IPS-18c (cell line): Measurements from ENCODE around the gene ENTREP3.
"Not testable (repeated sequence)": the region's sequence is repeated elsewhere in the genome, so short reads cannot be mapped to it uniquely, and the experiment has no call there.

ENCODE experiments used
- H3K4me3 ChIP-seq: 2 replicates; pipeline ENCODE4 v1.7.0; 2013; ENCODE audit warnings: low read depth, mild to moderate bottlenecking, low read length, moderate library complexity; ENCODE audit not compliant: insufficient read depth
- H3K9me3 ChIP-seq: one replicate; pipeline ENCODE4 v1.6.1; 2013; ENCODE audit warnings: mild to moderate bottlenecking, low read length, moderate library complexity; ENCODE audit not compliant: control insufficient read depth, insufficient read depth

The ENTREP3 gene

GRCh38 chr1:155241069-155241679, 14.1 kb downstream of the ENTREP3 start:
- no peak overlapping the region; the same call in 1 of the 2 replicates for H3K4me3 ChIP-seq
- H3K9me3 ChIP-seq = no peaks in the 10 kb centered on the region

GRCh38 chr1:155236451-155236850, 18.8 kb downstream of the ENTREP3 start:
- Histone ChIP-seq H3K9me3 (no peaks in the 10 kb centered on the region), H3K4me3 (no peak overlapping the region)

GRCh38 chr1:155235375-155235774, 19.9 kb downstream of the ENTREP3 start:
- not testable (repeated sequence) for H3K9me3 ChIP-seq, H3K4me3 ChIP-seq

GRCh38 chr1:155233502-155233901, 21.8 kb downstream of the ENTREP3 start:
- not testable (repeated sequence) for H3K9me3 ChIP-seq, H3K4me3 ChIP-seq

GRCh38 chr1:155232001-155232978, 23.0 kb downstream of the ENTREP3 start:
- H3K4me3 ChIP-seq, H3K9me3 ChIP-seq: not testable (repeated sequence)

GRCh38 chr1:155231302-155231701, 24.0 kb downstream of the ENTREP3 start:
- H3K9me3 ChIP-seq, H3K4me3 ChIP-seq: not testable (repeated sequence)

- peak overlapping the region; percentile 64 for H3K4me3 ChIP-seq
Observed at GRCh38 chr1:155228096-155228427, 27.2 kb downstream of the ENTREP3 start.

GRCh38 chr1:155227261-155228095, 27.8 kb downstream of the ENTREP3 start:
- peak overlapping the region; percentile 75 for H3K4me3 ChIP-seq
- no peaks in the 10 kb centered on the region for H3K9me3 ChIP-seq

More at GRCh38 chr1:155228096-155228427, 27.2 kb downstream of the ENTREP3 start:
- no peaks in the 10 kb centered on the region for H3K9me3 ChIP-seq

- Histone ChIP-seq H3K9me3 (no peaks in the 10 kb centered on the region), H3K4me3 (peak overlapping the region; percentile 75)
Observed at GRCh38 chr1:155226910-155227260, 28.4 kb downstream of the ENTREP3 start.

- H3K4me3 ChIP-seq = peak overlapping the region; percentile 75
- no peaks in the 10 kb centered on the region for H3K9me3 ChIP-seq
Observed at GRCh38 chr1:155226188-155226909, 28.9 kb downstream of the ENTREP3 start.

GRCh38 chr1:155225404-155225759, 29.9 kb downstream of the ENTREP3 start:
- H3K9me3 ChIP-seq, H3K4me3 ChIP-seq: not testable (repeated sequence)

GRCh38 chr1:155223047-155223446, 32.2 kb downstream of the ENTREP3 start:
- H3K9me3 ChIP-seq = no peaks in the 10 kb centered on the region
- H3K4me3 ChIP-seq = no peak overlapping the region

GRCh38 chr1:155220211-155220965, 34.9 kb downstream of the ENTREP3 start:
- not testable (repeated sequence) for H3K4me3 ChIP-seq, H3K9me3 ChIP-seq

GRCh38 chr1:155219592-155220031, 35.7 kb downstream of the ENTREP3 start:
- Histone ChIP-seq H3K9me3 (no peaks in the 10 kb centered on the region), H3K4me3 (peak overlapping the region; percentile 10; the same call in 1 of the 2 replicates)

GRCh38 chr1:155218854-155219591, 36.3 kb downstream of the ENTREP3 start:
- no peaks in the 10 kb centered on the region for H3K9me3 ChIP-seq
- H3K4me3 ChIP-seq = peak overlapping the region; percentile 10; the same call in 1 of the 2 replicates

GRCh38 chr1:155214702-155215101, 40.6 kb downstream of the ENTREP3 start:
- H3K4me3 ChIP-seq, H3K9me3 ChIP-seq: not testable (repeated sequence)
